HFF-Myc (cell line): Measurements from ENCODE around the gene RUNX1.

Source experiments
- DNase-seq: peaks from one replicate; pipeline ENCODE4 v3.0.0-alpha.2; 2011; ENCODE audit warnings: low read depth; ENCODE audit errors: extremely low read depth
- H3K4me3 ChIP-seq: replicated peaks from 2 replicates; pipeline ENCODE4 v1.5.1; 2011; ENCODE audit warnings: low read depth, mild to moderate bottlenecking, control low read depth, low read length
- TF ChIP-seq, protein P1 (sequence below): IDR thresholded peaks from 2 replicates; pipeline ENCODE4 v1.5.1; 2012; ENCODE audit warnings: mild to moderate bottlenecking, low read depth, low read length, control low read depth; ENCODE audit errors: missing control alignments

The RUNX1 gene

DNA sequence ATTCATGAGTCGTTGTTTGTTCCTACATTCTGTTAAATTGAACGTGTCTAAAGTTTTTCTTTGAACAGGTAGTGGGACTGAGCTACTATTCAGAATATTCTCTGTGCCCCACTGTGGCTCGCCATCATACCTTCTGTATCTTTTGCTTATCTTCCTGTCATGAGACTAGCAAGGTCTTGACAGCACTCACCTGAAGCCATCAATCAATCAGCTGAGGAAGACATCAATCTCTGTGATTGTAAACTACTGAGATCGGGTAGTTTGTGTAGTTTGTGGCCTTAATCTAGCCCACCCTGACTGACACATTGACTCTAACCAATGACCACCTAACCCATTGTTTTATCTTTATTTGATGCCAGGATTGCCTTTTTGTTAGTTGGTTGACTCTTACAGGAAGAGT lies 17.7 kb upstream of the RUNX1 start:
- no peak overlapping the region for H3K4me3 ChIP-seq
- DNase-seq: no peak
- TF ChIP-seq, protein P1, sequence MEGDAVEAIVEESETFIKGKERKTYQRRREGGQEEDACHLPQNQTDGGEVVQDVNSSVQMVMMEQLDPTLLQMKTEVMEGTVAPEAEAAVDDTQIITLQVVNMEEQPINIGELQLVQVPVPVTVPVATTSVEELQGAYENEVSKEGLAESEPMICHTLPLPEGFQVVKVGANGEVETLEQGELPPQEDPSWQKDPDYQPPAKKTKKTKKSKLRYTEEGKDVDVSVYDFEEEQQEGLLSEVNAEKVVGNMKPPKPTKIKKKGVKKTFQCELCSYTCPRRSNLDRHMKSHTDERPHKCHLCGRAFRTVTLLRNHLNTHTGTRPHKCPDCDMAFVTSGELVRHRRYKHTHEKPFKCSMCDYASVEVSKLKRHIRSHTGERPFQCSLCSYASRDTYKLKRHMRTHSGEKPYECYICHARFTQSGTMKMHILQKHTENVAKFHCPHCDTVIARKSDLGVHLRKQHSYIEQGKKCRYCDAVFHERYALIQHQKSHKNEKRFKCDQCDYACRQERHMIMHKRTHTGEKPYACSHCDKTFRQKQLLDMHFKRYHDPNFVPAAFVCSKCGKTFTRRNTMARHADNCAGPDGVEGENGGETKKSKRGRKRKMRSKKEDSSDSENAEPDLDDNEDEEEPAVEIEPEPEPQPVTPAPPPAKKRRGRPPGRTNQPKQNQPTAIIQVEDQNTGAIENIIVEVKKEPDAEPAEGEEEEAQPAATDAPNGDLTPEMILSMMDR: no peak

DNA sequence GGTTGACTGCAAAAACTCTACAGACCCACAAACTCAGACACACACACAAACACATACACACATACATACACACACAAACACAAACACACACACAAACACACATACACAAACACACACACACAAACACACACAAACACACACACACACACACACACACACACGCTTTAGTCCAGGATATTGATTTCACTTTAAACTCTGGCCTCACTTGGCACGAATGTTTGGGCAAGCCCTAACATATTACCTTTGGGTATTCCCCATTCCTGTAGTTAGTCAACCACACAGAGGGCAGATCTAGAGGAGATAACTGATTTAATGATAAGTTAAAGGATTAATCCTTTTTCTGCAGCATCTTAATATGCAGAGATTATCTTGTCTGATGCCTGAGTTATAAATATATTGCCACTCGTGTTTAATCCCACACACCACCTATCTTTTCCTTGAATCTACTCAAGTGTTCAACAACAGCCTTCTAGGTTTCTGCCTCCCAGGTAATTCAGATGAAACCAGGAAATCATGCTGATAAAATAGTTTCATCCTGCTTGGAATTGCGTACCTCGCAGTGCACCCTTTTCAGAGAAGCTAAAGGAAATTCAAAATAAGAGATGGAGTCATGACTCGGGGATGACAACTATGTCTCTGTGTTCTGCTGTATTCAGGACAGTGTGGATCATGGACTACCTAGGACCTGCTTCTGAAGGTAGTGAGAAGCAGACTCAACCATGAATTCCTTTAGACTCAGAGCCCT lies 14.5 kb upstream of the RUNX1 start:
- TF ChIP-seq, protein P1: no peak
- no peak for DNase-seq
- no peak overlapping the region for H3K4me3 ChIP-seq

DNA sequence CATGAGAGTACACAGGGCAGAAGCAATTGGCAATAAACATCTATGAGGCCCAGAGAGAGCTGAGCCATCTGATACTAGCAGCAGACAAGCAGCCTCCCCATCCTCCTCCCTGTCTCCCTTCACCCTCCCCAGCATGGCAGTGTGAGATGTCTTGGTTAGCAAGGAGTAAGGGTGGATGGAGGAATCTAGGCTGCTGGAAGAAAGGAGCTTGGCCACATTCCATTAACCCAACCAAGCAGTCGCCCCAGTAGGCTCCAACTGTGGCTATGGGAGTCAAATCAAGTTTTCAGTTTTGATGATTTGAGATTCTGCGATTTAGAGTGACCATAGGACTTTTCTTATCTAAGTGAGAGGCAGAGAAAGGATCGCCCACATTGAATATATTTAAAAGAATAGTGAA lies 12.9 kb upstream of the RUNX1 start:
- TF ChIP-seq, protein P1: no peak
- DNase-seq: no peak
- H3K4me3 ChIP-seq: no peak overlapping the region

DNA sequence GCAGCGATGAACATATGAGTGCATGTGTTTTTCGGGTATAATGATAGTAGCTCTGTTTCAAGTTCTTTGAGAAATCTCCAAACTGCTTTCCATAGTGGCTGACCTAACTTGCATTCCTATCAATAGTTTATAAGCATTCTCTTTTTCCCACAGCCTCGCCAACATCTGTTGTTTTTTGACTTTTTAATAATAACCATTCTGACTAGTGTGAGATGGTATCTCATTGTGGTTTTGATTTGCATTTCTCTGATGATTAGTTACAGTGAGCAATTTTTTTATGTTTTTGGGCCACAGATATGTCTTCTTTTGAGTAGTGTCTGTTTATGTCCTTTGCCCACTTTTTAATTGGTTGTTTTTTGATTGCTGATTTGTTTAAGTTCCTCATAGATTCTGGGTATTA lies 10.6 kb upstream of the RUNX1 start:
- no peak overlapping the region for H3K4me3 ChIP-seq
- TF ChIP-seq, protein P1: no peak
- DNase-seq: no peak

DNA sequence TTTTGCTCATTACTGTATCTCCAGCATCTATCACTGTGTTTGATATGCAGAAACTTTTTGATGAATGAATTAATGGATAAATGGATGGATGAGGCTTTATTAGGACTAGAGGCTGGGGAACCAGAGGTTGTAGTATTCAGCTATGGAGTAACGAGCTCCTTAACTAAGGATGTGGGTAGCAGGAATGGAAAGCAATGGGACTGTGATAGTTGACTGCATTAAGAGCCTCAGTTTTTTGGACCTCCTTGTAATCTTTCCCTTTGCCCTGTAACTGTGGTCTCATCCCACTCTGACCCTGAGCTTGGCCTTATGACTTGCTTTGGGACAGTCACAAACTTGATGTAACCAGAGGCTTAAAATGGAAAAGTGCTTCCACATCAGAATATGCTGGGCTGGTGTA lies 9.0 kb upstream of the RUNX1 start:
- TF ChIP-seq, protein P1: no peak
- DNase-seq: no peak
- no peak overlapping the region for H3K4me3 ChIP-seq

DNA sequence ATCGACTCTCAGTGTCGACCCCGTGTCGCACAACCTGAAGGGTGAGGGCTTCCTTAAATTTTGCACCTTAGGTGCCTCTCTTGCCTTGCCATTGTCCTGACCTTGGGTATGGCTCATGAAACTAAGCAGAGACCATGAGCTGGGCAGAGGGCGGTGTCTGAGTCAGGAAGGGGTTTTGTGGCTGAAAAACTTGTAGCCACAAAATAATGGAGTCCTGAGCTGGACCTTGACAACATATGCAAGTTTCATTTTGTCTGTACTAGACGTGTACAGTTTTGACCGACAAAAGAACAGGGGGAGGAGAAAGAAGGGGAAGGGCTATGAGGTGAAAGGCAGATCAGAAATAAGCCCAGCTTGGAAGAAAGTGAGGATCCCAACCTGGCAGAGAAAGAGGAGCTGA lies 8.3 kb upstream of the RUNX1 start:
- TF ChIP-seq, protein P1: no peak
- H3K4me3 ChIP-seq: no peak overlapping the region
- DNase-seq: no peak
